IPS DF 4.7 (cell line): ENCODE measurements around the gene LYST.
"Not testable (repeated sequence)": the region's sequence is repeated elsewhere in the genome, so short reads cannot be mapped to it uniquely, and the experiment has no call there.

Experiments
- DNase-seq: peaks from one replicate; pipeline ENCODE4 v3.0.0-alpha.2; 2013; ENCODE audit warnings: low spot score; ENCODE audit errors: extremely low read depth

Gene LYST, protein sequence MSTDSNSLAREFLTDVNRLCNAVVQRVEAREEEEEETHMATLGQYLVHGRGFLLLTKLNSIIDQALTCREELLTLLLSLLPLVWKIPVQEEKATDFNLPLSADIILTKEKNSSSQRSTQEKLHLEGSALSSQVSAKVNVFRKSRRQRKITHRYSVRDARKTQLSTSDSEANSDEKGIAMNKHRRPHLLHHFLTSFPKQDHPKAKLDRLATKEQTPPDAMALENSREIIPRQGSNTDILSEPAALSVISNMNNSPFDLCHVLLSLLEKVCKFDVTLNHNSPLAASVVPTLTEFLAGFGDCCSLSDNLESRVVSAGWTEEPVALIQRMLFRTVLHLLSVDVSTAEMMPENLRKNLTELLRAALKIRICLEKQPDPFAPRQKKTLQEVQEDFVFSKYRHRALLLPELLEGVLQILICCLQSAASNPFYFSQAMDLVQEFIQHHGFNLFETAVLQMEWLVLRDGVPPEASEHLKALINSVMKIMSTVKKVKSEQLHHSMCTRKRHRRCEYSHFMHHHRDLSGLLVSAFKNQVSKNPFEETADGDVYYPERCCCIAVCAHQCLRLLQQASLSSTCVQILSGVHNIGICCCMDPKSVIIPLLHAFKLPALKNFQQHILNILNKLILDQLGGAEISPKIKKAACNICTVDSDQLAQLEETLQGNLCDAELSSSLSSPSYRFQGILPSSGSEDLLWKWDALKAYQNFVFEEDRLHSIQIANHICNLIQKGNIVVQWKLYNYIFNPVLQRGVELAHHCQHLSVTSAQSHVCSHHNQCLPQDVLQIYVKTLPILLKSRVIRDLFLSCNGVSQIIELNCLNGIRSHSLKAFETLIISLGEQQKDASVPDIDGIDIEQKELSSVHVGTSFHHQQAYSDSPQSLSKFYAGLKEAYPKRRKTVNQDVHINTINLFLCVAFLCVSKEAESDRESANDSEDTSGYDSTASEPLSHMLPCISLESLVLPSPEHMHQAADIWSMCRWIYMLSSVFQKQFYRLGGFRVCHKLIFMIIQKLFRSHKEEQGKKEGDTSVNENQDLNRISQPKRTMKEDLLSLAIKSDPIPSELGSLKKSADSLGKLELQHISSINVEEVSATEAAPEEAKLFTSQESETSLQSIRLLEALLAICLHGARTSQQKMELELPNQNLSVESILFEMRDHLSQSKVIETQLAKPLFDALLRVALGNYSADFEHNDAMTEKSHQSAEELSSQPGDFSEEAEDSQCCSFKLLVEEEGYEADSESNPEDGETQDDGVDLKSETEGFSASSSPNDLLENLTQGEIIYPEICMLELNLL (N-terminal part only)

DNA sequence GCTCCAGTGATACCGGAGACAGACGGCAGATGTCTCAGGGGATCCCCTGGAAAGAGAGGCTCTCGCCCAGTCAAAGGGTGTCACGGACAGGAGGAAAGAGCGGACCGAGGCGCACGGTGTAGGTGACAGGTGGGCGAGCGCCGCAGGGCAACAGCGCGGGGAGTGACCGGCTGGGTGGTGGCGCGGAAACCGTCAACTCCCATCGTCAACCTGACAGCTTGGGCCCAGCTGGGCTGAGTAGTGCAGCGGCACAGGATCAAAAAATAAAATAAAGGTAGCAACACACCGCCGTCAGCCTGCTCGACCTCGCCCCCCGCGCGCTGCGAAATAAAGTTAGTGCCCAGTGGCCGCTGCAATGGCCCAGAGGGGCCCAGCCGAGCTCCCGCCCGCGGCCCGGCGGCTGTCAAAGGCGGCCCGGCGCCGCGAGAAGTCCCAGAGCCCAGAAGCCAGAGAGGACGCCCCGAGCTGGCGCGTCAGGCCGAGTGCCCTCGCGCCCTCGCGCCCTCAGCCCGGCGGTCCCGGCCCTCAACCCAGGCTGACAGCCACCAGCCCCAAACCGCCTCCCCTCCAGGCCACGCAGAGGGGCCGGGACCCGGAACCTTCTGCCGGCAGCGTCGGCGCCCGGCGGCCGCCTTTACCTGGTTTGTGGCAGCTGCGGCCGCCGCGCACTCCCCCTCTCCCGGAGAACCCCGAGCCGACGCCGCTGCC lies at the start of gene LYST:
TSS of gene LYST (minus strand) at position 702 of the 708 bp plus-strand sequence. CDS start 36,489 bp downstream, outside the sequence.
- DNase-seq = no peak

- DNase-seq = not testable (repeated sequence)
Observed at GRCh38 chr1:235915489-235915888, 48.8 kb upstream of the LYST start.

DNA sequence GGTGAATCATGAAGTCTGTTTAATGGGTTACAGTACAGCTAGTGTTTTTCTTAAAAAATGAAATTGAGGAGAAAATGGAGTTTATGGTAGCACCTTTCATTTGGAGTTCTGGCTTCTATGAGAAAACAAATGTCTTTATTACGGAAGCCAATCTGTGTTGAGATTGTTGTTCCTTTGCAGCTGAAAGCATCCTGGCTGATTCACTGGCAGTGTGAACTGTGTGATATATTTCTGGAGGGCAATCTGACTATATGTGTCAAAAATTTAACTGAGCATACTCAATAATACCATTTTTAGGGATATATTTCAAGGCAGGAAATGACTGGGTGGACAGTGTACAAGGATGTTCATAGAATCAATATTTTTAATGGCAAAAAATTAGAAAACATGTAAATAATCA lies 46.6 kb upstream of the LYST start:
- DNase-seq = no peak

DNA sequence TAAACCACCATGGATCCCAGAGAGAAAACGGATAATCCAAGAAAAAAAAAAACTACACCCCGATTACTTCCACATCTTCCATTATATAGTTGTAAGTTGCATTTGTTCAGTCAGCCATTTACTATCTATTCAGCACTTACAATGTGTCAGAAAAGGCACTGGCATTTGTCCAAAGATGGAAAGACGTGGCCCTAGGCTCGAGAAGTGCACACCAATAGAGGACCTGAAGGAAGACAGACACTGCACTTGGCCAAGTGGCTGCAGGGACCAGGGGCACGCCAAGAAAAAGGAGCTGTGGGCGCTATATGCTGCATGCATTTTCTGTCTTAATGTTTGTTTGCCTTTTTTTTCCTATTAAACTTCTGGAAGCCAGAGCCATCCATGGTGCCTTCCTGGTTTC lies 45.2 kb upstream of the LYST start:
- DNase-seq = no peak

DNA sequence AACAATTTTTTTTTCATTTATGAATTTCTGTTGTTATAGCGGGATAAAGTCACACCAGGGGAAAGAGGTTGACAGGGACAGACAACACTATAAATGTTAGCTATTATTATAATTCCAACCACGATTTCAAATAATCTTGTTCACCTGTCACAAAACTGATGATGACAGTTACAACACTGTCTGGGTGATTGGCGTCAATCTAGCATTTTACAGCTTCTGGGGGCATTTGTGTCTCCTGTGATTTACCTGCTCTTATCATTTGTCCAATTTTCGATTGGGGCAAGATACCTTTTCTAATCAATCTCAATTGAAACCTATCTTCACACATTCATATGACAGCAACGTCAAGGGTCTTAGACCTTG lies 44.6 kb upstream of the LYST start:
- no peak for DNase-seq

GRCh38 chr1:235910357-235911299 lies 43.9 kb upstream of the LYST start:
- DNase-seq = no peak

DNA sequence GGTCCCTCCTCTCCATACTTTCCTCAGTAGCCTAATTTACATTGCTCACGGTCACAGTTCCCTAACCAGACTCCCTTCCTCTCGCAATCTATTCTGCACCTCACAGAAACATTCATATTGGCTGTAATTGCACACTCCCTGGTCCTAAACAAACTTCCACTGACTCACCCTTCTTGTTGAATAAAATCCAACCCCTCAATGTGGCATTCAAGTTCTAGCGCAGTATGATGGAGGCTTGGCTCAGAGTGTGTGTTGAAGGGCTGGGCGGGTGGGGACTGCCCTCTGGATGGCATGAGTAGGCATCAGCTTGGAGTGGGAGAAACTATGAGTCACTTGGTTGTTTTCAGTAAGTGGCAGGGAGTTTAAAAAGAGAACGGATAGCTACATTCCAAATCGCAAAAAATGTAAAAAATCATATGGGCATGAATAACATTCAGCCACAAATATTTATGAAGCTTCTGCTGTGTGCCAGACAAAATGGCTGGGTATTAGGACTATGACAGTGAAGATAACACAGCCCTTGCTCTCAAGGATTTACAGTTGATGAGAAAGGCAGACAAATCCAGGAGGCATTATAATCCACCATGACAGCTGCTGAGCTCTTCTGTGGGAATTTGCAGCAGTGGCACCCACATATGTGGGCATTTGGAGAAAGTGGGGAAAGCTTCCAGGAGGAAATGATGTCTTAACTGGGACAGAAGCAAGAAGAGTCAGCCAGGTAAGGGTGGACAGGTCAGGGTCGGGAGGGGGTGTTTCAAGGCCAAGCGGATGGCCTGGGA lies 42.2 kb upstream of the LYST start:
- DNase-seq = no peak

DNA sequence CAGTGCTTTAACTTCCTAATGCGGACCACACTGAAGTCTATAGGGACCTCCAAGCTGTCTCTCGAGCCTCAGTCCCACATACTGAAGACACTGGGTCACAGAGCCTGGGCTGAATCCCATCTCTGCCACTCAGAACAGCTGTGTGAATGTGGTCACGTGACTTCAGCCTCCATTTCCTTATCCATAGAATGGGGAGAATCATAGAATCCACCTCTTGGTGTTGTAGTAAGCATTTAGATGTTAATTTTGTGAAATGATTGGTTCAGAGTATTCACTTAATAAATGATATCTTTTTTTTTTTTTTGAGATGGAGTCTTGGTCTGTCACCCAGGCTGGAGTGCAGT lies 41.2 kb upstream of the LYST start:
- no peak for DNase-seq

DNA sequence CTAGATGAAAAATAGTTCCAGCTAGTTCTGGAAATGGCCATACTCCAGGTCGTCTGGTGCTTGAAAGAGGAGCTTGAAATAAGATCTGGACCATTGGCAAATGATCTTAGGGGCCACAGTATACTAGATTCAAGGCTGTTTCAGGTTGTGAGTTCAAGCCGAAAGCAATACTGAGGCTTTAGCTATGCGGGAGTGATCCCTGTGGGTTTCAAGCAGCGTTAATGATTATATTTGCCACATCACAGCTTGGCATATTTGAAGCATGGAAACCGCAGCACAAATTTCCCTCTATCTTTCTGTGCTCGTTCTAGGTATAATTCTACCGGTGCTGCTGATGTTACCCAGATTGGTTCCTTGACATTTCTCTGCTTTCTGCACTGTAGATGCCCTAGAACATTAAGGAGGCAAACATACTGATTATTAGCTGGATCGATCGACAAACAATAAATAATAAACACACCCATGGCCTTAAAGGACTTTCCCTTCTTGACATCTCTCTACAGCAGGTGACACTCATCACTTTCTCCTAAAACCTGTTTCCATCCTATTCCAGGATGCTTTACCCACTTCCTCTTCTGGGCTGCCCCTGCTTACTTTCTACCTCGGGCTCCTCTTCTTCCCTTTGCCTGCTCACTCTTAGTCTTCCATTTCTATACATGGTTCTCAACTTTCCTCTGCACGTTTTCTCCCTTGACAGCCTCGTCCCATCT lies 40.6 kb upstream of the LYST start:
- DNase-seq = no peak

DNA sequence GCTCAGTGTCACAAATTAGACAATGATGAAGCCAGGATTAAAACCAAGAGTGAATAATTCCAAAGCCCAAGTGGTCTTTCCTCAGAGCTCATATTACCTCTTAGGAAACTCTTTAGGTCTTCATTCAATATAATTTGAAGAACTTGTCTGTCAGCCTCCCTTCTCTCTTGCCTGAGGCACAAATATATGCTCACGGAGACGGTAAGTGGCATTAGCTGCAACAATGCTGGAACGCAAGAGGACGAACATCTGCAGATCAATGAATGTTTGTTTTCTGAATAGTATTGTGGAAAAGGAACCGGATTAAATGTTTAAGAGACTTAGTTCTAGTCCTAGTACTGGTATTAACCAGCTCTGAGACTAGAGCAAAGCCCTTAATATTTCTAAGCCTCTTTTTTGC lies 39.7 kb upstream of the LYST start:
- DNase-seq = no peak

GRCh38 chr1:235903809-235904208 lies 37.1 kb upstream of the LYST start:
- not testable (repeated sequence) for DNase-seq

DNA sequence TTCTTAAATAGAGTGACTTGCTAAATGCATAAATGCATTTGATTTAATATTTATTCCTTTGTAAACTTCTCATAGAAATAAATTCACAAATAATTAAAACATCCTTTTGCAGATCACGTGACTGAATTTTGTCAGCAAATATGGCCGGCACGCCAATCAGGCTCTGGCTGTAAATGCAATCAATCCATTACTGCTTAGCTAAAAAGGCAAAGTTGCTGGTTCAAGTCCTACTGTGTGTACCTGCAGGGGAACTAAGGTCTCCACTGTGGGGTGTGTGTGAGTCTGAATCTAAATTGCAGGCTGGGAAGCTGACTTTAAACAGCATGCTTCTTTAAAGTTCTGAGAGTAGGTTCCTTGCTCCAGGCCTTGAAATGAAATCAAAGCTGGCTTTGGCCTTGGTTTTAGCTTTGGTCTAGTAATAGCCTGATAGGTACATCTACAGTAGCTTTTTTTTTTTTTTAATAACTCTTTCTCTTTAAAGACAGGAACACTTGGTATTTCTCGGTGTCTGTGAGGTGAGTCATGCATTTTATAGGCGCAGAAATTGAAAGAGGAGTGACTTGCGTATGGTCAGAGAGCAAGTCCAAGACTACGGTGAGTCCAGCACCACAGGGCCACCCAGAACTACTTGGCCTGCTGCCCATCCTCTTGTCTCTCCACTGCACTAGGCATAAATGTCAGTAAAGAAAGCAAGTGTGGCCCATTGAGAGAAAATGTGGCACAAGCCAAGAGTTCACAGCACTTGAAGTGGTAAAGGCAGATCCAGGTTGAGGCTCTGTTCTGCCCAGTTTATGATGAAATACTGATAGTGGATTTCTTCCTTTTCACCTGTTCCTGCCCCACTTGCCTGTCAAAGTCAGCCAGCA lies 36.2 kb upstream of the LYST start:
- no peak for DNase-seq

- DNase-seq = no peak
Observed at GRCh38 chr1:235901461-235901860, 34.8 kb upstream of the LYST start.

- no peak for DNase-seq
Observed at GRCh38 chr1:235898126-235898525, 31.4 kb upstream of the LYST start.

GRCh38 chr1:235893840-235894239 lies 27.1 kb upstream of the LYST start:
- no peak for DNase-seq

- no peak for DNase-seq
Observed at GRCh38 chr1:235892734-235893413, 26.2 kb upstream of the LYST start.

- no peak for DNase-seq
Observed at GRCh38 chr1:235892202-235892601, 25.5 kb upstream of the LYST start.
